Spleen (tissue), 11 donors: ENCODE data around the gene LAMA5. TPM values are rescaled to one million over a fixed set of nuclear protein-coding genes. Genes with fewer than 3 reads are reported as not detected.
A peak's percentile ranks its signal among the peaks of the same experiment; 100 is the strongest.

Experiments used
- DNase-seq: peaks from one replicate; pipeline ENCODE4 v3.0.0-alpha.2; 2020
- H3K27ac ChIP-seq, 8 donors: fragments of 200-600 bp; sonication (generic) in 7 of 8; 1 replicate in 4 of 8; 2 replicates in 4 of 8; pipeline versions ENCODE4 v1.5.0 to v1.8.0; 2016 to 2021; ENCODE audit warnings: inconsistent platforms in 4 of 8, mild to moderate bottlenecking in 4 of 8, moderate library complexity in 1 of 8
- H3K27me3 ChIP-seq, 7 donors: fragments of 200-600 bp; sonication (generic) in 6 of 7; replicated peaks in 1 of 7; 1 replicate in 4 of 7; 2 replicates in 3 of 7; pipeline versions ENCODE4 v1.5.0 to v1.8.0; 2016 to 2021; ENCODE audit warnings: inconsistent platforms in 3 of 7, mild to moderate bottlenecking in 1 of 7
- H3K36me3 ChIP-seq, 6 donors: fragments of 200-600 bp; sonication (generic) in 5 of 6; 1 replicate in 4 of 6; 2 replicates in 2 of 6; pipeline versions ENCODE4 v1.5.0 to v1.8.0; 2016 to 2021; ENCODE audit warnings: inconsistent platforms in 2 of 6
- H3K4me1 ChIP-seq, 6 donors: fragments of 200-600 bp; sonication (generic) in 5 of 6; 1 replicate in 3 of 6; 2 replicates in 3 of 6; pipeline versions ENCODE4 v1.5.0 to v1.8.0; 2016 to 2021; ENCODE audit warnings: inconsistent platforms in 3 of 6
- H3K4me3 ChIP-seq, 8 donors: fragments of 200-600 bp; sonication (generic) in 7 of 8; 1 replicate in 4 of 8; 2 replicates in 4 of 8; pipeline versions ENCODE4 v1.5.0 to v1.8.0; 2016 to 2021; ENCODE audit warnings: inconsistent platforms in 4 of 8, mild to moderate bottlenecking in 4 of 8, moderate library complexity in 2 of 8
- H3K9me3 ChIP-seq, 8 donors: fragments of 200-600 bp; sonication (generic) in 7 of 8; 1 replicate in 4 of 8; 2 replicates in 4 of 8; pipeline versions ENCODE4 v1.5.0 to v1.8.0; 2016 to 2021; ENCODE audit warnings: inconsistent platforms in 4 of 8
- POLR2A ChIP-seq, 3 donors: fragments of 450-650 bp; IDR thresholded peaks; one replicate each; pipeline ENCODE4 v1.5.1; 2017; ENCODE audit warnings: antibody characterized with exemption in 3 of 3, mild to moderate bottlenecking in 1 of 3
- POLR2AphosphoS5 ChIP-seq, 3 donors: sonication (generic); formaldehyde crosslinking; IDR thresholded peaks; one replicate each; pipeline ENCODE4 v1.5.1; 2017; ENCODE audit warnings: antibody characterized with exemption in 3 of 3
- WGBS, 5 donors: extraction: QIAGEN DNeasy Blood & Tissue Kit in 3 of 5; methylation state at CpG; one replicate each; pipeline versions ENCODE4 v1.1.5 to v1.1.7; 2013 to 2018; 5-methylcytosine and 5-hydroxymethylcytosine counted together
- intact Hi-C: fragments of 100-400 bp; cut with DNase I; formaldehyde crosslinking; loops from one replicate; pipeline ENCODE4 v1.15.0; 2023; ENCODE audit warnings: low total_unique reads
- polyA plus RNA-seq, 3 donors: library from polyadenylated mRNA; stranded (reverse); fragments of 200-250 nt; gene quantifications; one replicate each; pipeline ENCODE4 v1.2.1, GENCODE V29; 2013
- total RNA-seq, 7 donors: library from RNA; depleted of rRNA in 3 of 7; stranded (reverse); fragments of >200 nt in 3 of 7; fragmentation: NEBNext Ultra II Directional in 4 of 7; extraction: Animal tissue kit (Norgen Biotek cat#: 25700) in 4 of 7; gene quantifications; one replicate each; pipeline versions ENCODE4 v1.1.0 to v1.2.1, GENCODE V29; 2016 to 2021
- TF ChIP-seq, protein P1 (sequence below), 11 experiments: fragments of 200-600 bp in 7 of 11; fragments of 450-650 bp in 4 of 11; sonication (generic) in 4 of 11; IDR thresholded peaks in 8 of 11; conservative IDR thresholded peaks in 3 of 11; 1 replicate in 7 of 11; 2 replicates in 4 of 11; pipeline versions ENCODE4 v1.4.0 to v1.8.0; 2016 to 2021; ENCODE audit warnings: antibody characterized with exemption in 11 of 11, inconsistent platforms in 4 of 11, mild to moderate bottlenecking in 1 of 11
- donor health status: healthy with polysubstance abuse.
- donor health status: DM: no; HTN: no; CAD: no; lungs with moderate emphysema.
- donor health status: DM: no; HTN: no; CAD: no.
- donor health status: Bipolar disorder and iron deficiency.
- donor health status: healthy.
- donor health status: DM: no; HTN: no; CAD: no.
- donor health status: DM: yes; HTN: yes; CAD: no.

The LAMA5 gene
- total and polyA plus RNA-seq, 10 donors: 46.5 to 266 (median 115) TPM

DNA sequence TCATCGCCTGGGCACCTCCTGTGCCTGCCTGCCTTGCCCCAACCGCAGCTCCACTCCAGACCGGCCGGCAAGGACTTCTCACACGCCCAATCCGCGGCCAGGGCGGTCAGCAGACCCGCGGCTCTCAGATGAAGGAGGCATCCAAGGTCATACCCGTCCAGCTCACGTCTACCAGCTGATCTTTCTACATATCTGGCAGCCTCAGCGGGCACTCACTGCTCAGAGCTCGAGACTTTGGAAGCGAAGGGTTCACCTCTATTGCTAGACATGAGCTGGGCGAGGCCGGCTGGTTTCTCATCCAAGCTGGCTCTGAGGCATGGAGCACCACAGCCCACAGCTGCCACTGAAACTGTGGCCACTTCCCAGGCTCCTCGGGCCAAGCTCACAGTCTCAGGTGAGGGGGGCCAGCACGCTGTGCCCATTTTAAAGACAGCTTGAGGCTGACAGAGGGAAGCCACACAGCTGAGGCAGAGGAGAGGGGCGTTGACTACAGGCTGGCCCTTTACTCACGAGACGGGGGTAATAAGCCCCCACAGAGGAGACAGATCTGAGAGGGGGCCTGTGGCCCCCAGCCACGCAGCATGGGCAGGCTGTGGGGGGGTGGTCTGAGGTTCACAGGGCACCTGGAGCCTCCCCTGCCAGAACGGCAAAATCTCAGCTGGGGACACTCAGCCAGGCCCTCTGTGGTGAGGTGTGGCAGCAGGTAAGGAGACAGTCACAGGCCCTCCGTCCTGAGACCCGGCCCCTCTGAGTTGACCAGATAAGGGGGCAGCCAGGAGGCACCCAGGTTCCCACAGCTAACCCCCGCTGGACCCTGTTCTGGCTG is 2.0 kb downstream of the LAMA5 start:
- H3K9me3 ChIP-seq: no peaks in the 10 kb centered on the region
- intact Hi-C loops: no loop called here
- H3K27me3 ChIP-seq: peaks cover 0 to 53% (median 32%) of the 10 kb centered on the region in 7 donors
- DNase-seq: no peak
- H3K36me3 ChIP-seq: peaks cover 0 to 19% (median 0%) of the 10 kb centered on the region in 6 donors
- H3K4me3 ChIP-seq: peak overlapping the region in 6 of 8 donors; percentile 58 to 90 (median 66)
- H3K27ac ChIP-seq: peak overlapping the region in 7 of 8 donors; percentile 36 to 86 (median 74)
- H3K4me1 ChIP-seq: peaks cover 13 to 93% (median 69%) of the 10 kb centered on the region in 6 donors
- TF ChIP-seq POLR2AphosphoS5 (IDR thresholded peaks at IDR 0.05): peak in 1 of 3 donors; percentile 48
- TF ChIP-seq, protein P1, sequence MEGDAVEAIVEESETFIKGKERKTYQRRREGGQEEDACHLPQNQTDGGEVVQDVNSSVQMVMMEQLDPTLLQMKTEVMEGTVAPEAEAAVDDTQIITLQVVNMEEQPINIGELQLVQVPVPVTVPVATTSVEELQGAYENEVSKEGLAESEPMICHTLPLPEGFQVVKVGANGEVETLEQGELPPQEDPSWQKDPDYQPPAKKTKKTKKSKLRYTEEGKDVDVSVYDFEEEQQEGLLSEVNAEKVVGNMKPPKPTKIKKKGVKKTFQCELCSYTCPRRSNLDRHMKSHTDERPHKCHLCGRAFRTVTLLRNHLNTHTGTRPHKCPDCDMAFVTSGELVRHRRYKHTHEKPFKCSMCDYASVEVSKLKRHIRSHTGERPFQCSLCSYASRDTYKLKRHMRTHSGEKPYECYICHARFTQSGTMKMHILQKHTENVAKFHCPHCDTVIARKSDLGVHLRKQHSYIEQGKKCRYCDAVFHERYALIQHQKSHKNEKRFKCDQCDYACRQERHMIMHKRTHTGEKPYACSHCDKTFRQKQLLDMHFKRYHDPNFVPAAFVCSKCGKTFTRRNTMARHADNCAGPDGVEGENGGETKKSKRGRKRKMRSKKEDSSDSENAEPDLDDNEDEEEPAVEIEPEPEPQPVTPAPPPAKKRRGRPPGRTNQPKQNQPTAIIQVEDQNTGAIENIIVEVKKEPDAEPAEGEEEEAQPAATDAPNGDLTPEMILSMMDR (IDR thresholded peaks at IDR 0.05 in 8 of 11, conservative IDR thresholded peaks at IDR 0.05 in 3 of 11): no peak
- no peak for TF ChIP-seq POLR2A (IDR thresholded peaks at IDR 0.05)
- WGBS, 5 donors: 67 to 83% (median 77%) methylated on average over 23 to 27 of the region's 27 CpGs

DNA sequence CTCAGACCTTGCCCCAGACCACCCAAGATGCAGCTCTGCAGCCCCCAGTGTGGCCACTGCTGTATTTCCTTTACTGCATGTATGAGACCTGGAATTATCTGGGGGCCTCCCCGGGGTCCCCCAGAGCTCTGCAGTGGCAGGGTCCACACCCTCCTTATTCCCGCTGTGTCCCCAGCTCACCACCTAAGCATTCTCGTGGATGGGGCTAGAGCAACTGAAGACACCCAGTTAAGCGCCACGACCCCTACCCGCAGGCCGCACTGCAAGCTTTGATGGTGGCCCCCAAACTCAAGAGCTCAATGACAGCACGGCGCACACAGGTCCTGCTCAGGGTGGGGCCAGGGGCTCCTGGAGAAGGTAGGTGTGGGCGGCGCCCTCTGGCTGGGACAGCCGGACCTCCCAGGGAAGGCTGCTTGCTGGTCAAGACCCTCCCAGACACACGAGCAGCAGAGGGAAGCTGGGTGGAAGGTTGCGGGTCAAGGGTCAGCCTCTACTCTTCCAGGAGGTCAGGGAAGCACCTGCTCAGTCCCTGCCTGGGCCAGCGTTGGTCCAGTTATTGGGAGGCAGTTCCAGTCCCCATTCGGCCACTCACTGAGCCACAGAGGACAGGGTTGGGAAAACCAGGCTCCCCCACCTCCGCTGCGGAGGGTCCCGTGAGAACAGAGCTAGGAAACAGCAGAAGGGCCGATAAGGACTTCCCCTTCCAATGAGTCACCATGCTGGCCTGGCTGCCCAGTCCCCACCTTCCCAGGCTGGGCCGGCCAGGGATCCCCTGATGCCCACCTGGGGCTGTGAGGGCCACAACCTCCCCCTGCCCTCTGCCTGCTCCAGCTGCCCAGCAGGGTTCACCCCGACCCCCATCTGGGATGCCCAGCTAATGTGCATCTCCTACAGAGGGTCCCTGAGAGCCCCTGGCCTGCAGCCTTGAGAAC is 2.9 kb downstream of the LAMA5 start:
- TF ChIP-seq, protein P1 (IDR thresholded peaks at IDR 0.05 in 8 of 11, conservative IDR thresholded peaks at IDR 0.05 in 3 of 11): no peak
- peak in 2 of 3 donors; percentile 33 to 55 for TF ChIP-seq POLR2AphosphoS5 (IDR thresholded peaks at IDR 0.05)

DNA sequence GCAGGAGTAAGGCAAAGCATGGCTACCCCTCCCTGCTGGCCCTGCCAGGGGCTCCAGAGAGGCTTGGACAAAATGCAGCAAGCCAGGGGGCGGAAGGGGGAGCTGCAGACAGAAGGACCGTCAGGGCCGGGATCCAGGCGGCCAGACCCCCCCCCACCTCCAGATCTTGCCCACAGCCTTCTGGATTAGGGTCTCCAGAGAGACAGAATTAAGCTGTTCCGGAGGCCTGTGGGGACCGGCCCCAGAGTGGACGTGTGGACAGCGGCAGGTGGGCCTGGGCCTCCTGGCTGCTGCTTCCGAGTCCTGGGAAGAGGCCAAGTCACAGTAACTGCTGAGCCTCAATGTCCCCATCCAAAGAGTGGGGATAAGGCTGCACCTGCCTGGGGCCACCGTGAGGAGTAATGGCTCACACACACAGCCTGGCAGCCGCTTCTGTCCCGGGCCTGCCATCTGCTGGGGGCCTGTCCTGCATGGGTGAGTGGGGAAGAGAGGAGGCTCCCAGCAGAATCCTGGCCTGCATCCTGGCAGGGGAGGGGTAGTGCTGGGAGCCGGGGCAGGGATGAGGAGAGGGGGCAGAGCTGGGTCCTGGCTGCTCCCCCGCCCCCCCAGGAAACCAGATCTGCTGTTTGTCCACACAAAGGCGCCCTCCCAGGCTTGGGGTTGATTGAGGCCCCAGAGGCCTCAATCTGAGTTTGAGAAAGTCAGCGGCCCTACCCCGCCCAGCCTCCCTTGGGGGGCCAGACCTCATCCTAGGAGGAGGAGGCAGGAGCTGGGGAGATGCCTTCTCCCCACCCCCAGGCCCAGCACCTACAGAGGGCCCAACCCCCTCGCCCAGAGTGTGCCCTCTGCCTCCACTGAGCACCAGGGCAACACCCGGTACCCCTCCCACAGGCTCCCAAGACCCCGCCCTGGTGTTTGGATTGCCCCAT is 3.9 kb downstream of the LAMA5 start:
- H3K4me1 ChIP-seq: peaks cover 14 to 92% (median 68%) of the 10 kb centered on the region in 6 donors
- H3K36me3 ChIP-seq: peaks cover 0 to 19% (median 0%) of the 10 kb centered on the region in 6 donors
- TF ChIP-seq, protein P1 (IDR thresholded peaks at IDR 0.05 in 8 of 11, conservative IDR thresholded peaks at IDR 0.05 in 3 of 11): peak in 1 of 11 experiments; percentile 2
- TF ChIP-seq POLR2A (IDR thresholded peaks at IDR 0.05): no peak
- peaks cover 0 to 34% (median 21%) of the 10 kb centered on the region in 7 donors for H3K27me3 ChIP-seq
- peak overlapping the region in 5 of 8 donors; percentile 20 to 86 (median 82) for H3K27ac ChIP-seq
- no peak overlapping the region for H3K4me3 ChIP-seq
- 79 to 88% (median 80%) methylated on average over 8 to 20 of the region's 20 CpGs for WGBS, 5 donors
- H3K9me3 ChIP-seq: no peaks in the 10 kb centered on the region
- DNase-seq: no peak
- intact Hi-C loops: no loop called here

More for the DNA sequence above, 2.9 kb downstream of the LAMA5 start:
- DNase-seq: no peak
- intact Hi-C loops: no loop called here
- H3K36me3 ChIP-seq: peaks cover 0 to 19% (median 0%) of the 10 kb centered on the region in 6 donors
- no peaks in the 10 kb centered on the region for H3K9me3 ChIP-seq
- peaks cover 0 to 43% (median 31%) of the 10 kb centered on the region in 7 donors for H3K27me3 ChIP-seq
- 73 to 84% (median 78%) methylated on average over 13 to 22 of the region's 22 CpGs for WGBS, 5 donors
- peaks cover 13 to 92% (median 69%) of the 10 kb centered on the region in 6 donors for H3K4me1 ChIP-seq
- H3K27ac ChIP-seq: peak overlapping the region in 7 of 8 donors; percentile 36 to 86 (median 74)
- peak overlapping the region in 5 of 8 donors; percentile 13 to 90 (median 70) for H3K4me3 ChIP-seq
